H1 (cell line): ENCODE data around the gene PMP22. TPM values are rescaled to one million over a fixed set of nuclear protein-coding genes. Genes with fewer than 3 reads are reported as not detected.

Source experiments
- CTCF ChIA-PET: fragments of 300-600 bp; sonication (Branson Sonifier 250); formaldehyde crosslinking; loops from one replicate; lab custom pipeline; 2021; ENCODE audit not compliant: partially characterized antibody; lab: Charles Lee
- POLR2A ChIA-PET: fragments of 300-600 bp; sonication (Branson Sonifier 250); formaldehyde crosslinking; loops from one replicate; lab custom pipeline; 2021; ENCODE audit warnings: inconsistent platforms; ENCODE audit not compliant: partially characterized antibody; lab: Charles Lee
- DNase-seq, 2 experiments: peaks; one replicate each; pipeline versions ENCODE4 v3.0.0 to v3.0.0-alpha.2; 2010 to 2022; ENCODE audit warnings: low spot score in 2 of 2, low read depth in 1 of 2, mixed read lengths in 1 of 2
- FAIRE-seq: peaks from 2 replicates; lab custom pipeline; 2011; peaks lifted over from hg19 to GRCh38; lab: Jason Lieb, UNC
- H2AFZ ChIP-seq: 2 replicates; pipeline ENCODE4 v1.8.1; 2012; ENCODE audit warnings: low read length, inconsistent platforms
- H2AK5ac ChIP-seq: 2 replicates; pipeline ENCODE4 v1.6.1; 2013; ENCODE audit warnings: low read depth, low read length
- H2BK120ac ChIP-seq: replicated peaks from 2 replicates; pipeline ENCODE3; 2013; ENCODE audit warnings: low read depth, low read length, inconsistent platforms
- H2BK12ac ChIP-seq: 2 replicates; pipeline ENCODE4 v1.6.1; 2013; ENCODE audit warnings: low read depth, low read length
- H2BK15ac ChIP-seq: 2 replicates; pipeline ENCODE4 v1.6.1; 2013; ENCODE audit warnings: low read length
- H2BK20ac ChIP-seq: 2 replicates; pipeline ENCODE4 v1.6.1; 2013; ENCODE audit warnings: low read length
- H2BK5ac ChIP-seq: 2 replicates; pipeline ENCODE4 v1.6.1; 2013; ENCODE audit warnings: low read depth, low read length
- H3K14ac ChIP-seq: 2 replicates; pipeline ENCODE4 v1.6.1; 2013; ENCODE audit warnings: inconsistent platforms; ENCODE audit not compliant: insufficient read length
- H3K18ac ChIP-seq: 2 replicates; pipeline ENCODE4 v1.6.1; 2013; ENCODE audit warnings: low read length; ENCODE audit errors: extremely low read depth
- H3K23ac ChIP-seq: 2 replicates; pipeline ENCODE4 v1.6.1; 2013; ENCODE audit warnings: inconsistent platforms; ENCODE audit not compliant: insufficient read length
- H3K23me2 ChIP-seq: 2 replicates; pipeline ENCODE4 v1.6.1; 2013; ENCODE audit warnings: low read depth, low read length
- H3K27ac ChIP-seq: 2 replicates; pipeline ENCODE4 v1.6.1; 2011; ENCODE audit warnings: low read depth, low read length, inconsistent platforms
- H3K27me3 ChIP-seq, 4 experiments: replicated peaks in 1 of 4; 1 replicate in 1 of 4; 2 replicates in 3 of 4; pipeline versions ENCODE4 v1.6.1 to v1.8.1; 2011 to 2013; ENCODE audit warnings: low read length in 3 of 4, mild to moderate bottlenecking in 3 of 4, inconsistent platforms in 2 of 4, mixed read lengths in 2 of 4, moderate library complexity in 1 of 4; ENCODE audit not compliant: control insufficient read depth in 3 of 4, insufficient read depth in 3 of 4; ENCODE audit errors: extremely low read depth in 1 of 4
- H3K36me3 ChIP-seq, 4 experiments: 2 replicates each; pipeline versions ENCODE4 v1.6.1 to v1.8.1; 2011 to 2013; ENCODE audit warnings: mild to moderate bottlenecking in 4 of 4, low read length in 3 of 4, moderate library complexity in 2 of 4, control low read depth in 1 of 4, inconsistent platforms in 1 of 4; ENCODE audit not compliant: insufficient read depth in 4 of 4, control insufficient read depth in 2 of 4
- H3K4ac ChIP-seq: replicated peaks from 2 replicates; pipeline ENCODE3; 2013; ENCODE audit warnings: low read length, low read depth, mixed read lengths, inconsistent platforms; ENCODE audit not compliant: insufficient read length
- H3K4me1 ChIP-seq, 4 experiments: replicated peaks in 1 of 4; 1 replicate in 1 of 4; 2 replicates in 3 of 4; pipeline versions ENCODE4 v1.6.1 to v1.8.1; 2011 to 2013; ENCODE audit warnings: low read length in 3 of 4, inconsistent platforms in 2 of 4, mixed read lengths in 1 of 4; ENCODE audit not compliant: insufficient read depth in 4 of 4, control insufficient read depth in 3 of 4
- H3K4me2 ChIP-seq, 2 experiments: 2 replicates each; pipeline versions ENCODE4 v1.6.1 to v1.8.1; 2011 to 2013; ENCODE audit warnings: low read depth in 2 of 2, low read length in 2 of 2, control low read depth in 1 of 2, inconsistent platforms in 1 of 2, mild to moderate bottlenecking in 1 of 2; ENCODE audit not compliant: insufficient read depth in 1 of 2
- H3K4me3 ChIP-seq, 4 experiments: fragments of 200-600, 300-600 bp in 1 of 4; sonication (generic), shearing (Covaris generic), sonication (Bioruptor Twin) in 1 of 4; 2 replicates each; pipeline versions ENCODE4 v1.5.1 to v1.8.1; 2011 to 2016; ENCODE audit warnings: low read length in 4 of 4, low read depth in 3 of 4, control low read depth in 2 of 4, inconsistent platforms in 2 of 4, mild to moderate bottlenecking in 2 of 4, mixed read lengths in 1 of 4, moderate library complexity in 1 of 4; ENCODE audit not compliant: insufficient read depth in 2 of 4; ENCODE audit errors: extremely low read depth in 1 of 4
- H3K56ac ChIP-seq: replicated peaks from 2 replicates; pipeline ENCODE3; 2013; ENCODE audit warnings: low read depth, mild to moderate bottlenecking, mixed read lengths, low read length, inconsistent platforms; ENCODE audit not compliant: insufficient read length
- H3K79me1 ChIP-seq: 2 replicates; pipeline ENCODE4 v1.6.1; 2013; ENCODE audit warnings: low read depth, low read length, control low read depth
- H3K79me2 ChIP-seq, 2 experiments: 2 replicates each; pipeline versions ENCODE4 v1.6.1 to v1.8.1; 2012 to 2013; ENCODE audit warnings: low read length in 2 of 2, mild to moderate bottlenecking in 2 of 2, inconsistent platforms in 1 of 2; ENCODE audit not compliant: insufficient read depth in 2 of 2, control insufficient read depth in 1 of 2
- H3K9ac ChIP-seq, 4 experiments: replicated peaks in 1 of 4; 1 replicate in 1 of 4; 2 replicates in 3 of 4; pipeline versions ENCODE4 v1.6.1 to v1.8.1; 2011 to 2013; ENCODE audit warnings: low read depth in 3 of 4, low read length in 3 of 4, control low read depth in 2 of 4, mild to moderate bottlenecking in 2 of 4, moderate library complexity in 2 of 4, inconsistent platforms in 1 of 4; ENCODE audit errors: extremely low read depth in 1 of 4
- H3K9me3 ChIP-seq, 2 experiments: 2 replicates each; pipeline versions ENCODE4 v1.6.1 to v1.8.1; 2012 to 2013; ENCODE audit warnings: mild to moderate bottlenecking in 2 of 2, moderate library complexity in 2 of 2, control low read depth in 1 of 2, inconsistent platforms in 1 of 2, low read depth in 1 of 2, low read length in 1 of 2, mixed read lengths in 1 of 2; ENCODE audit not compliant: insufficient read depth in 2 of 2
- H4K20me1 ChIP-seq, 2 experiments: replicated peaks in 1 of 2; 2 replicates each; pipeline versions ENCODE3 to v1.8.1; 2011 to 2013; ENCODE audit warnings: inconsistent platforms in 2 of 2, low read length in 2 of 2, mild to moderate bottlenecking in 1 of 2; ENCODE audit not compliant: insufficient read depth in 2 of 2, control insufficient read depth in 1 of 2
- H4K5ac ChIP-seq: 2 replicates; pipeline ENCODE4 v1.6.1; 2013; ENCODE audit warnings: low read length, low read depth, mixed read lengths, inconsistent platforms; ENCODE audit not compliant: insufficient read length
- H4K8ac ChIP-seq: 2 replicates; pipeline ENCODE4 v1.8.0; 2013; ENCODE audit warnings: mild to moderate bottlenecking, moderate library complexity, low read length, inconsistent platforms; ENCODE audit not compliant: insufficient read depth; ENCODE audit errors: extremely low read depth
- H4K91ac ChIP-seq: replicated peaks from 2 replicates; pipeline ENCODE3; 2013; ENCODE audit warnings: low read length, mixed read lengths, inconsistent platforms; ENCODE audit not compliant: insufficient read length
- ATF2 ChIP-seq: IDR thresholded peaks from 2 replicates; pipeline ENCODE4 v1.6.1; 2012; ENCODE audit warnings: low read length, inconsistent platforms
- BACH1 ChIP-seq: IDR thresholded peaks from 2 replicates; pipeline ENCODE4 v1.6.1; 2012; ENCODE audit warnings: low read length, improper control_type of control experiment
- CEBPB ChIP-seq: IDR thresholded peaks from 2 replicates; pipeline ENCODE4 v1.6.1; 2012; ENCODE audit warnings: low read depth, low read length
- CHD1 ChIP-seq: IDR thresholded peaks from 2 replicates; pipeline ENCODE4 v1.6.1; 2012; ENCODE audit warnings: low read depth, low read length, improper control_type of control experiment
- KDM1A ChIP-seq: fragments of 200-600, 300-600 bp; sonication (generic); IDR thresholded peaks from 2 replicates; pipeline ENCODE4 v1.7.1; 2016; ENCODE audit warnings: mild to moderate bottlenecking, low read length, borderline replicate concordance
- MAX ChIP-seq: IDR thresholded peaks from 2 replicates; pipeline ENCODE4 v1.6.1; 2012; ENCODE audit warnings: inconsistent platforms
- RAD21 ChIP-seq, 2 experiments: IDR thresholded peaks in 1 of 2; conservative IDR thresholded peaks in 1 of 2; 2 replicates each; pipeline ENCODE4 v1.6.1; 2011; ENCODE audit warnings: low read depth in 2 of 2, low read length in 2 of 2, improper control_type of control experiment in 1 of 2, inconsistent platforms in 1 of 2, mild to moderate bottlenecking in 1 of 2, moderate library complexity in 1 of 2
- RNF2 ChIP-seq: fragments of 200-900, 300-1000 bp; sonication (generic); IDR thresholded peaks from 2 replicates; pipeline ENCODE4 v1.7.1; 2016; ENCODE audit warnings: borderline replicate concordance, low read depth, mild to moderate bottlenecking, antibody characterized with exemption, low read length; ENCODE audit not compliant: poor library complexity, severe bottlenecking; ENCODE audit errors: missing control alignments
- SIN3A ChIP-seq, 2 experiments: IDR thresholded peaks in 1 of 2; conservative IDR thresholded peaks in 1 of 2; 2 replicates each; pipeline ENCODE4 v1.6.1; 2011 to 2012; ENCODE audit warnings: low read length in 2 of 2, improper control_type of control experiment in 1 of 2, low read depth in 1 of 2, mild to moderate bottlenecking in 1 of 2
- SRF ChIP-seq: IDR thresholded peaks from 2 replicates; pipeline ENCODE4 v1.6.1; 2011; ENCODE audit warnings: mild to moderate bottlenecking, low read depth, low read length, moderate library complexity
- TCF12 ChIP-seq: IDR thresholded peaks from 2 replicates; pipeline ENCODE4 v1.6.1; 2011; ENCODE audit warnings: low read depth, mild to moderate bottlenecking, low read length
- TEAD4 ChIP-seq: IDR thresholded peaks from 2 replicates; pipeline ENCODE4 v1.6.1; 2012; ENCODE audit warnings: low read depth, low read length, inconsistent platforms, mixed read lengths
- WGBS, 2 experiments: shearing (Covaris generic) in 1 of 2; methylation state at CpG; one replicate each; pipeline versions ENCODE4 v1.1.6 to v1.1.7; 2013 to 2015; ENCODE audit warnings: low lambda C conversion rate in 2 of 2, mixed read lengths in 2 of 2, inconsistent platforms in 1 of 2, low coverage in 1 of 2, missing lambda C conversion rate in 1 of 2; ENCODE audit not compliant: insufficient replicate concordance in 2 of 2, insufficient coverage in 1 of 2, insufficient read length in 1 of 2; ENCODE audit errors: extremely low coverage in 1 of 2, missing lambda C conversion rate in 1 of 2; 5-methylcytosine and 5-hydroxymethylcytosine counted together
- polyA plus RNA-seq, 7 experiments: library from polyadenylated mRNA; depleted of rRNA in 3 of 7; stranded (reverse) in 5 of 7; unstranded in 2 of 7; fragments of >200 nt in 5 of 7; fragments of 200-250 nt in 2 of 7; gene quantifications; 1 replicate in 5 of 7; 2 replicates in 1 of 7; 4 replicates in 1 of 7; pipeline versions ENCODE4 v1.2.1 to v1.2.3, GENCODE V29; 2011 to 2013; ENCODE audit warnings: missing spikeins in 2 of 7, mixed read lengths in 2 of 7
- total RNA-seq: library from RNA; stranded (reverse); fragmentation: NEBNext Ultra II Directional; extraction: Animal tissue kit (Norgen Biotek cat#: 25700); gene quantifications from 2 replicates; pipeline ENCODE4 v1.2.1, GENCODE V29; 2021

Gene PMP22
- total and polyA plus RNA-seq, 2 of the 8 experiments (the other 6 are each of a cell fraction or from before 2014, with no cell fraction given), result 0.84 to 4.9 TPM

- CTCF ChIA-PET, result interaction anchor here (1.3 to 1.5 kb wide), 2 partner anchors 11 to 49 kb away, joined by 3 read pairs; no protein-coding TSS in a partner anchor
- H2BK120ac ChIP-seq, result no peak overlapping the region
- H3K27me3 ChIP-seq, result no peaks in the 10 kb centered on the region
- TF ChIP-seq CHD1 (no peak), SIN3A (conservative IDR thresholded peaks at IDR 0.05 in 1 of 2, IDR thresholded peaks at IDR 0.05 in 1 of 2; ENCODE audit: low read depth in 1 of 2, low read length in 2 of 2) (no peak), SRF (no peak), RAD21 (IDR thresholded peaks at IDR 0.05 in 1 of 2, conservative IDR thresholded peaks at IDR 0.05 in 1 of 2; ENCODE audit: low read depth in 2 of 2, low read length in 2 of 2) (no peak), BACH1 (no peak), TCF12 (no peak), ATF2 (no peak), MAX (no peak), KDM1A (no peak), CEBPB (no peak), TEAD4 (no peak), RNF2 (no peak)
These were observed 42.6 kb upstream of the PMP22 start for GRCh38 chr17:15307710-15308111.

More at GRCh38 chr17:15307710-15308111, 42.6 kb upstream of the PMP22 start:
- no peak overlapping the region for H3K18ac ChIP-seq
- H3K4me1 ChIP-seq, result no peaks in the 10 kb centered on the region
- no peak overlapping the region for H2AFZ ChIP-seq
- H3K14ac ChIP-seq, result no peak overlapping the region
- H2BK20ac ChIP-seq, result no peak overlapping the region
- H2BK5ac ChIP-seq, result no peak overlapping the region
- H3K79me1 ChIP-seq, result no peaks in the 10 kb centered on the region
- no peaks in the 10 kb centered on the region for H3K23me2 ChIP-seq
- no peak overlapping the region for H4K91ac ChIP-seq
- no peak overlapping the region for H3K56ac ChIP-seq
- no peak overlapping the region for H2AK5ac ChIP-seq
- no peak overlapping the region for H3K4me2 ChIP-seq
- no peaks in the 10 kb centered on the region for H4K20me1 ChIP-seq
- FAIRE-seq, result no peak
- H3K79me2 ChIP-seq, result no peaks in the 10 kb centered on the region
- no peak overlapping the region for H3K4ac ChIP-seq
- no peak overlapping the region for H4K8ac ChIP-seq
- DNase-seq, result no peak
- 81% methylated on average over 4 of the region's 4 CpGs; no CpG with 5 or more reads in 1 of the 2 experiments for WGBS, 2 experiments
- H3K9me3 ChIP-seq, result no peaks in the 10 kb centered on the region
- no peak overlapping the region for H2BK12ac ChIP-seq
- H3K9ac ChIP-seq, result no peak overlapping the region
- no peak overlapping the region for H4K5ac ChIP-seq
- no peak overlapping the region for H2BK15ac ChIP-seq
- POLR2A ChIA-PET, result no interaction called here
- H3K4me3 ChIP-seq, result no peak overlapping the region
- H3K27ac ChIP-seq, result no peak overlapping the region
- no peaks in the 10 kb centered on the region for H3K36me3 ChIP-seq
- no peak overlapping the region for H3K23ac ChIP-seq
